AG04450 (cell line): ENCODE data around the gene TRNT1. TPM values are rescaled to one million over a fixed set of nuclear protein-coding genes. Genes with fewer than 3 reads are reported as not detected.

Experiments used
- CTCF ChIA-PET: fragments of 300-600, 350-600 bp; formaldehyde crosslinking; extraction: SDS; loops from one replicate; lab custom pipeline; 2022; ENCODE audit warnings: antibody characterized with exemption, inconsistent platforms; lab: Charles Lee
- POLR2A ChIA-PET: fragments of 350-600 bp; formaldehyde crosslinking; extraction: SDS; loops from one replicate; lab custom pipeline; 2021; ENCODE audit warnings: antibody characterized with exemption, inconsistent platforms; lab: Yijun Ruan, JAX
- DNase-seq: peaks from one replicate; pipeline ENCODE4 v3.0.0-alpha.2; 2011; ENCODE audit warnings: low read depth, low spot score
- H3K27ac ChIP-seq: one replicate; pipeline ENCODE4 v1.5.1; 2012; ENCODE audit warnings: low read depth, low read length, control low read depth
- H3K27me3 ChIP-seq: one replicate; pipeline ENCODE4 v1.6.0; 2012; ENCODE audit warnings: low read length; ENCODE audit not compliant: control insufficient read depth, insufficient read depth
- H3K4me3 ChIP-seq: 2 replicates; pipeline ENCODE4 v1.5.1; 2011; ENCODE audit warnings: mild to moderate bottlenecking, low read depth, low read length, control low read depth
- H3K9me3 ChIP-seq: 2 replicates; pipeline ENCODE4 v1.5.1; 2012; ENCODE audit warnings: low read length; ENCODE audit not compliant: control insufficient read depth, insufficient read depth
- polyA plus RNA-seq: library from polyadenylated mRNA; depleted of rRNA; stranded (reverse); fragments of >200 nt; gene quantifications from 2 replicates; pipeline ENCODE4 v1.2.3, GENCODE V29; 2011
- TF ChIP-seq, protein P1 (sequence below): IDR thresholded peaks from 2 replicates; pipeline ENCODE4 v1.5.1; 2011; ENCODE audit warnings: low read depth, low read length, control low read depth, inconsistent platforms

The TRNT1 gene
- polyA plus RNA-seq, 1 experiment, result 15.7 TPM

GRCh38 chr3:3110749-3111361 is 15.9 kb upstream of the TRNT1 start:
- no peaks in the 10 kb centered on the region for H3K9me3 ChIP-seq
- DNase-seq, result no peak
- ChIA-PET POLR2A (no interaction called here), CTCF (interaction anchor here (1.5 kb wide), 1 partner anchor 90 kb away, joined by 4 read pairs; no protein-coding TSS in a partner anchor)
- no peaks in the 10 kb centered on the region for H3K27me3 ChIP-seq
- TF ChIP-seq, protein P1, sequence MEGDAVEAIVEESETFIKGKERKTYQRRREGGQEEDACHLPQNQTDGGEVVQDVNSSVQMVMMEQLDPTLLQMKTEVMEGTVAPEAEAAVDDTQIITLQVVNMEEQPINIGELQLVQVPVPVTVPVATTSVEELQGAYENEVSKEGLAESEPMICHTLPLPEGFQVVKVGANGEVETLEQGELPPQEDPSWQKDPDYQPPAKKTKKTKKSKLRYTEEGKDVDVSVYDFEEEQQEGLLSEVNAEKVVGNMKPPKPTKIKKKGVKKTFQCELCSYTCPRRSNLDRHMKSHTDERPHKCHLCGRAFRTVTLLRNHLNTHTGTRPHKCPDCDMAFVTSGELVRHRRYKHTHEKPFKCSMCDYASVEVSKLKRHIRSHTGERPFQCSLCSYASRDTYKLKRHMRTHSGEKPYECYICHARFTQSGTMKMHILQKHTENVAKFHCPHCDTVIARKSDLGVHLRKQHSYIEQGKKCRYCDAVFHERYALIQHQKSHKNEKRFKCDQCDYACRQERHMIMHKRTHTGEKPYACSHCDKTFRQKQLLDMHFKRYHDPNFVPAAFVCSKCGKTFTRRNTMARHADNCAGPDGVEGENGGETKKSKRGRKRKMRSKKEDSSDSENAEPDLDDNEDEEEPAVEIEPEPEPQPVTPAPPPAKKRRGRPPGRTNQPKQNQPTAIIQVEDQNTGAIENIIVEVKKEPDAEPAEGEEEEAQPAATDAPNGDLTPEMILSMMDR, result no peak
- H3K27ac ChIP-seq, result no peak overlapping the region
- H3K4me3 ChIP-seq, result no peak overlapping the region

- ChIA-PET CTCF (interaction anchor here (0.7 kb wide), 1 partner anchor 1445 kb away, joined by 3 read pairs; no protein-coding TSS in a partner anchor), POLR2A (no interaction called here)
- Histone ChIP-seq H3K9me3 (no peaks in the 10 kb centered on the region), H3K4me3 (no peak overlapping the region), H3K27me3 (no peaks in the 10 kb centered on the region), H3K27ac (no peak overlapping the region)
- TF ChIP-seq, protein P1, result no peak
- DNase-seq, result no peak
These were observed 13.6 kb upstream of the TRNT1 start for GRCh38 chr3:3113042-3113709.

GRCh38 chr3:3117651-3118050 is 9.1 kb upstream of the TRNT1 start:
- CTCF ChIA-PET, result no interaction called here
- Histone ChIP-seq H3K9me3 (no peaks in the 10 kb centered on the region), H3K4me3 (no peak overlapping the region), H3K27ac (no peak overlapping the region), H3K27me3 (no peaks in the 10 kb centered on the region)
- DNase-seq, result no peak
- POLR2A ChIA-PET, result no interaction called here
- TF ChIP-seq, protein P1, result no peak

- Histone ChIP-seq H3K4me3 (no peak overlapping the region), H3K27me3 (no peaks in the 10 kb centered on the region), H3K27ac (no peak overlapping the region), H3K9me3 (no peaks in the 10 kb centered on the region)
- no peak for DNase-seq
- ChIA-PET POLR2A (no interaction called here), CTCF (no interaction called here)
- TF ChIP-seq, protein P1, result no peak
These were observed 7.3 kb upstream of the TRNT1 start for GRCh38 chr3:3119393-3119851.

DNA sequence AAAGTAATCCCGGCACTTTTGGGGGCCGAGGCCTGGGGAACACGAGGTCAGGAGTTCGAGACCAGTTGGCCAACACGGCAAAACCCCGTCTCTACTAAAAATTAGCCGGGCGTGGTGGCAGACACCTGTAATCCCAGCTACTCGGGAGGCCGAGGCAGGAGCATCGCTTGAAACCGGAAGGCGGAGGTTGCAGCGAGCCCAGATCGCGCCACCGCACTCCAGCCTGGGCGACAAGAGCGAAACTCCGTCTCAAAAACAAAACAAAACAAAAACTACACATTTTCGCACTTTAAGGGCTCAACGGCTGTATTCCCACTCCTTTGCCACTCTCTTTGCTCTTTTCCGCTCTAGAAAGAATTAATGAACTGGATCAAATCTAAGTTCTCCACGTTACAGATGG is 763 bp upstream of the TRNT1 start:
- TF ChIP-seq, protein P1, result no peak
- H3K27ac ChIP-seq, result peak overlapping the region; percentile 90
- POLR2A ChIA-PET, result interaction anchor here (0.6 kb wide), 2 partner anchors 128 to 271 kb away, joined by 3 read pairs; no protein-coding TSS in a partner anchor
- peak overlapping the region; percentile 90 for H3K4me3 ChIP-seq
- CTCF ChIA-PET, result no interaction called here
- peaks cover 3% of the 10 kb centered on the region; the same call in 1 of the 2 replicates for H3K9me3 ChIP-seq
- DNase-seq, result no peak
- no peaks in the 10 kb centered on the region for H3K27me3 ChIP-seq
